ENCODE measurements around the gene SRD5A1.
A peak's percentile ranks its signal among the peaks of the same experiment; 100 is the strongest.

SRD5A1 gene

DNA sequence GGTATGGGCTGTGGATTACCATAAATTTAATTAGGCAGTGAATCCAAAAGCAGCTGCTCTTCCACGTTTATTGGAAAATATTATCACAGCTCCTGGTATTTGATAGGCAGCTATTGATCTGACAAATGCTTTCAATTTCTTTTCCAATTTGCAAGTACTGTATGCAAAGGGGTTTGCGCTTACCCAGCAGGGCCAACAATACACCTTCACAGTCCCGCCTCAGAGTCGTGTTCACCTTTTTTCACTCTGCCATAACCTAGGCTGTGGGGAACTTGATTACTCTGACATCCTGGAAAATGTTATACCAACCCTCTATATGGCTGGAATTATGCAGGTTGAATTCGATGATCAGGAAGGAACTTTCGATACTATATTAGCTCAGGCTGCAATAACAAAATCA lies 47.7 kb downstream of the SRD5A1 start:
- no peaks in the 10 kb centered on the region for H3K4me1 Mint-ChIP-seq
- DNase-seq (no peak), ATAC-seq (no peak)
- peaks cover 34% of the 10 kb centered on the region for H3K27me3 Mint-ChIP-seq
- H3K4me3 Mint-ChIP-seq: no peak overlapping the region
- H3K9me3 Mint-ChIP-seq: peaks cover 4 to 13% of the 10 kb centered on the region in 2 donors
- H3K27ac Mint-ChIP-seq: no peak overlapping the region

DNA sequence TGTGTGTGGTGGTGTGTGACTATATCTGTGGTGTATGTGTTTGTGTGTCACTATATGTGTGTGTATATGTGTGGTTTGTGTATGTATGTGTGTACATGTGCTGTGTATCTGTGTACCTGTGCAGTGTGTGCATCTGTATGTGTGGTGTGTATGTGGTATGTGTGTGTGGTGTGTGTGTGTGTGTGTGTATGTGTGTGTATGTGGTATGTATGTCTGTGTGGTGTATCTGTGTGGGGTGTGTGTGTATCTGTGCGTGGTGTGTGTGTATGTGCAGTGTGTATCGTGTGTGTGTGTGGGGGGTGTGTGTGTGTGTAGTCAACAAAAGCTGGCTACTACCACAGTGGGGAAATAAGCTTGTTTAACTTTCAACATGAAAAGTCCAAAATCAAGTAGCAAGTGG lies 48.4 kb downstream of the SRD5A1 start:
- H3K4me1 Mint-ChIP-seq: peaks cover 2% of the 10 kb centered on the region

DNA sequence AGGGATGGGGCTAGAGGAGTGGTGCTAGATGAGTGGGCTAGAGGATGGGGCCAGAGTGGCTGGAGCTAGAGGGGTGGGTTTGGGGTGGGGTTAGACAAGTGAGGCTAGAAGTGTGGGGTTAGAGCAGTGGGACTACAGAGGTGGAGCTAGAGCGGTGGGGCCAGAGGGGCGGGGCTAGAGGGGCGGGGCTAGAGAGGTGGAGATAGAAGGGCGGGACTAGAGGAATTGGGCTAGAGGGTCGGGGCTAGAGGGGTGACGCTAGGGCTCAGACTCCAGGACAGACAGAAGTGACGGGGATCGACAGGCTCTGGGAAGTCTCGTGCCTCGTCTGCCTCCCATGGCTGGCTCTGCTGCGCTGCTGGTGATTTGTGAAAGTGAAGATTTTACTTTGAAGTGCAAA lies 49.0 kb downstream of the SRD5A1 start:
- no peak for DNase-seq
- Mint-ChIP-seq H3K4me3 (no peak overlapping the region), H3K4me1 (peaks cover 6% of the 10 kb centered on the region), H3K9me3 (peaks cover 0 to 4% of the 10 kb centered on the region in 2 donors), H3K27ac (no peak overlapping the region), H3K27me3 (peaks cover 47% of the 10 kb centered on the region)
- no peak for ATAC-seq

More for the DNA sequence above, 48.4 kb downstream of the SRD5A1 start:
- ATAC-seq: no peak
- Mint-ChIP-seq H3K27me3 (peaks cover 42% of the 10 kb centered on the region), H3K9me3 (peaks cover 4 to 5% of the 10 kb centered on the region in 2 donors), H3K4me3 (no peak overlapping the region), H3K27ac (no peak overlapping the region)
- DNase-seq: no peak

DNA sequence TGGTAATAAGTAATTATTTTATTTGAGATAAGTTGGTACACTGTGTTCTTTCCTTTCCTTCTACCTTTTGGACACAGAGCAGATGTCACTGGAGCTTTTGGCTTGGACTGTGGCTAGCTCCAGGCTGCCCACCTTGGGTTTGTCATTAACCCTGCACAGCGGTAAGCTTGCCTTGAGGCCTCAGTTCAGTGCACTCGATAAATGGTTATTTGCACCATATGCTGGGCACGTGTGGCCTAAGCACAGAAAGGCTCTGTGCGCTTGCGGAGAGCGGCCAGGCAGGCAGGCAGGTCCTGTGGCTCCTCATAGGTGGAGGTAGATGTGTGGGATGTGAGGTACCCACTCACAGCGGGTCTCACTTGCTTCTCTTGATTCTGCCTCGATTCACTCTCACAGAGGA lies 50.0 kb downstream of the SRD5A1 start:
- Mint-ChIP-seq H3K4me1 (peaks cover 6% of the 10 kb centered on the region), H3K27me3 (peaks cover 57% of the 10 kb centered on the region), H3K9me3 (peaks cover 0 to 4% of the 10 kb centered on the region in 2 donors), H3K4me3 (no peak overlapping the region), H3K27ac (no peak overlapping the region)
- ATAC-seq: no peak
- no peak for DNase-seq

DNA sequence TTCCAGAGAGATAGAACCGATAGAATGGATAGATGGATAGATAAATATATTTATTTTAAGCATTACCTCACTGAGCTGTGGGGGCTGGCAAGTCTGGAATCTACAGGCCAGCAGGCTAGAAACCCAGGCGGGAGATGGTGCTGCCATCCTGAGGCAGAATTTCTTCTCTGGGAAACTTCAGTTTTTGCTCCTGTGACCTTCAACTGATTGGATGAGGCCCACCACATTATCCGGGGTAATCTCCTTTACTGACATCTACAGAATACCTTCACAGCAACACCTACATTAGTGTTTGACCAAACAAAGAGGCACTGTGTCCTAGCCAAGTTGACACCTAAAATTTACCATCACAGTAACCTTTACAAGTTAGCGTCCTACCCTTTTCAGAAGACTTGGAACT lies 50.8 kb downstream of the SRD5A1 start:
- Mint-ChIP-seq H3K27ac (no peak overlapping the region), H3K4me1 (peaks cover 6% of the 10 kb centered on the region), H3K27me3 (peaks cover 59% of the 10 kb centered on the region), H3K9me3 (peaks cover 0 to 4% of the 10 kb centered on the region in 2 donors), H3K4me3 (no peak overlapping the region)
- ATAC-seq (no peak), DNase-seq (no peak)

DNA sequence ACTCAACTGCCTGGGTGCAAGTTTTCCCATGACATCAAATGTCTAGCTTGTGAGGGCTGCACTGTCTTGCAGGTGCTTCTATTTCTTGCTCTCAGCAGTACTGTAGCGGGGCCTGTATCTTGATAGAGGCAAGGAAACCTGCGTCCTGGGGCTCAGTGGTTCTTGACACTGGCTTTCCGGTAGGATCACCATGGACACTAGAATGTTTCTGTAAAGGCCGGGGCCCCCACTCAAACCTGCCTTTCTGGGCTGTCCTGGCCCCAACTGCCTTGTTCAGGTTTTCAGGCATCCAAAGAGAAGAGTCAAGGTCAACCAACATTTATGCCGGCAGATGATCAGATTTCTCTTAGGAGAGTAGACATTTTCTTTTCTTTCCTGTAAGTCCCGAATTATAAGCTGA lies 53.3 kb downstream of the SRD5A1 start:
- DNase-seq: no peak
- Mint-ChIP-seq H3K27ac (no peak overlapping the region), H3K4me3 (peak overlapping the region in 1 of 2 donors; percentile 51), H3K4me1 (peaks cover 6% of the 10 kb centered on the region), H3K27me3 (peaks cover 64% of the 10 kb centered on the region), H3K9me3 (peaks cover 0 to 4% of the 10 kb centered on the region in 2 donors)
- no peak for ATAC-seq

DNA sequence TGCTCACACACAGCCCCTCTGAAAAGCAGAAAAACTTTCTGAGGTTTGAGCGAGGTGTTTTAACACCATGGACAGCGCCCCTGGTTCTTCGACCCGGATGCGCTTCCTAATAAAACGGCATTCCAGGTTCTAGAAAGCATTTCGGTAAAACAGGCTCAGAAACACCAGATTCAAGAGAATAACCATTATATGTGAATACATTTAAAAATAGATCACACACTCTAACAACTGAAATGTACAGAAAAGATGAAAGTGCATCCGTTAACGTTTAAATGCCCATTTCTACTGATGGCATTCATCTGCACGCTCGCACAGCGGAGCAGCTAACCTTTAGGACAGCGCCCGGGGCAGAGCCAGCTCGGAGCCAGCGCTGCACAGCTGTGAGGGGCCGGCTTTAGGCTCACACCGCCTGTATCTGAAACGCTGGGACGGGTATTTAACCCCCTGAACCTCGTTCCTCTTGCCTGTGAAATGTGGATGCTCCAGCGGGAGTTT lies 53.7 kb downstream of the SRD5A1 start:
- no peak overlapping the region for H3K27ac Mint-ChIP-seq
- peaks cover 6% of the 10 kb centered on the region for H3K4me1 Mint-ChIP-seq
- ATAC-seq (no peak), DNase-seq (no peak)
- peak overlapping the region in 1 of 2 donors; percentile 51 for H3K4me3 Mint-ChIP-seq
- no peaks in the 10 kb centered on the region for H3K9me3 Mint-ChIP-seq
- H3K27me3 Mint-ChIP-seq: peaks cover 59% of the 10 kb centered on the region

DNA sequence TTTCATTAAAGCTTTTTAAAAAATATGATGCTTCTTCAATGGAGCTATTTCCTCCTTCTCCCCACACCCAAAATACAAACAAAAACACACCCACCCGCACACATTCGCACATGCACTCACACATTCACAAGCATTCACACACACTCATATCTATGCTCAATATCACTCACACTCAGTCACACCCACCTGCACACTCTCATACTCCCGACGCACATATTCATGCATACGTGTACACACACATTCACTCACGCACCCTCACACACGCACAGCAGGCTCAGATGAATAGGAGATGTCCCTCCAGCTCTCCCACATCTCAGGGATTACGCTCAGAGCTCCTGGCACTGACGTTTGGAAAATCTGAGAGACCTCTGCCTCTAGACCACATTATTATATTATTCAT lies 54.3 kb downstream of the SRD5A1 start:
- H3K27ac Mint-ChIP-seq: no peak overlapping the region
- no peaks in the 10 kb centered on the region for H3K9me3 Mint-ChIP-seq
- peaks cover 54% of the 10 kb centered on the region for H3K27me3 Mint-ChIP-seq
- peaks cover 6% of the 10 kb centered on the region for H3K4me1 Mint-ChIP-seq
- no peak for ATAC-seq
- H3K4me3 Mint-ChIP-seq: no peak overlapping the region
- DNase-seq: no peak

DNA sequence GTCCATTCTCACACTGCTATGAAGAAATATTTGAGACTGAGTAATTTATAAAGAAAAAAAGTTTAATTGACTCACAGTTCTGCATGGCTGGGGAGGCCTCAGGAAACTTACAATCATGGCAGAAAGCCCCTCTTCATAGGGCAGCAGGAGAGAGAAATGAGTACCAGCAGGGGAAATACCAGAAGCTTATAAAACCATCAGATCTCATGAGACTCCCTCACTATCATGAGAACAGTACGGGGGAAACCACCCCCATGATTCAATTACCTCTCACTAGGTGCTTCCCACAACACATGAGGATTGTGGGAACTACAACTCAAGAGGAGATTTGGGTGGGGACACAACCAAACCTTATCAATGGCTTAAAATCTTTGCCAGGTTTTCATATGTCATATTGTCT lies 59.7 kb downstream of the SRD5A1 start:
- H3K27ac Mint-ChIP-seq: no peak overlapping the region
- H3K9me3 Mint-ChIP-seq: no peaks in the 10 kb centered on the region
- peaks cover 28% of the 10 kb centered on the region for H3K27me3 Mint-ChIP-seq
- H3K4me3 Mint-ChIP-seq: no peak overlapping the region
- ATAC-seq (peak; percentile 33), DNase-seq (no peak)
- no peaks in the 10 kb centered on the region for H3K4me1 Mint-ChIP-seq

DNA sequence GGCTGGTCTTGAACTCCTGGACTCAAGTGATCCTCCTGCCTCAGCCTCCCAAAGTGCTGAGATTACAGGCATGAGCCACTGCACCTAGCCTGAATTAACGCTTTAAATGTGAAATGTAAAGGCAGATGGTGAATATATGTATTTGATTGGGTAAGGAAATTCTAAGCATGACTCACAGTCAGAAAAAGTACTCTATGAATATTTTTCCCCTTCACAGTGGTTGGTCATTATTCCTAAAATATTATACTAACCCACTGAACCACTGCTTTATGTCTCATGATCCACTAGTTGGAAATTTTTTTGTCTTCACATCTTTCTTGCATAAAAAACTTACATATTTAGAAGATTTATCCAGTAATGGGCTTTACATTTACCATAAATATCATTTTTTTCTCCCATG lies 65.5 kb downstream of the SRD5A1 start:
- ATAC-seq (no peak), DNase-seq (no peak)
- Mint-ChIP-seq H3K4me1 (no peaks in the 10 kb centered on the region), H3K9me3 (no peaks in the 10 kb centered on the region), H3K27ac (no peak overlapping the region), H3K27me3 (peaks cover 45% of the 10 kb centered on the region), H3K4me3 (no peak overlapping the region)

DNA sequence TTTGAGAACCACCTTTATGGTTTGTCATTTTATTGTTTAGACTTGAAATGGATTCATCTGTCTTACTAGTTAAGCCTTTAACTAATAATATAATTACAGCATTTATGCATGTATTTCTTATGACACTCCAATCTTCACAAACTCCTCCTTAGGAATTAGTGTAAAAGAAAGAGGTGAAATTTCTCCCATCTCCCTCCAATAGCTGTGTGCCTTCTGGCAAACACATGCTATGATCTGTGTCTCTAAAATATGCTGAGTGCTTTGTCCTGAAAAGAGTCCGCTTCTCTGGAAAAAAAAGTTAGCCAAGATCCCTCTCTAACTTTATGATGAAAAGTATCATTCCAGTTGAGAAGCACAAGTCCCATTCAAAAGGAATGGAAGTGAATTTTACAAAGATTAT lies 66.1 kb downstream of the SRD5A1 start:
- ATAC-seq: no peak
- Mint-ChIP-seq H3K4me3 (no peak overlapping the region), H3K27ac (no peak overlapping the region), H3K9me3 (no peaks in the 10 kb centered on the region), H3K4me1 (no peaks in the 10 kb centered on the region), H3K27me3 (peaks cover 45% of the 10 kb centered on the region)
- no peak for DNase-seq

DNA sequence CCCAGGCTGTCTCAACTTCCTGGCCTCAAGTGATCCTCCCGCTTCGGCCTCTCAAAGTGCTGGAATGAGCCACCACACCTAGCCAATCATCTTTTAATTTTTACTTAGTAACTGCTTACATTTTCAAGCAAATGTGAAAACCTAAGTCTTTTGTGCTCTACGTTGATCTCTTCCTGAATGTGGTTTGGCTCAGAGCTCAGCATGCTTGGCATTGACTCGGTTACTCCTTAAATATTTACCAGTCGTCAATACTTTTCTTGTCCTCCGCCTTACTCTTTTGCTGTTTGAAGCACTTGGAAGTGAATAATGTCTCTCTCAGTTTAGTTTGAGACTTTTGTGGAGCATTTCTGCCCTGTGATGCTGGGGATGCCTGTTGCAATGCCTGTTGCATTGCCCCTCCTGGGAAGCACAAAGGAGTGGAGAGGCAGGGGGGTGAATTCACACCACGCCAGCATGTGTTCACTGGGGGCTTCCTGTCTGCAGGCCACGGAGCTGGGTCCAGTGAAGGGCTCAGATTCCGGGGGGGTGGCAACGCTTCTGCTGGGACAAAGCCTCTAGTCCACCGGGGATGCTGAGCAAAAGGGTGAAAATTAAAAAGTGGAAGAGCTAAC lies 66.9 kb downstream of the SRD5A1 start:
- DNase-seq (no peak), ATAC-seq (no peak)
- Mint-ChIP-seq H3K27ac (no peak overlapping the region), H3K4me1 (peaks cover 5% of the 10 kb centered on the region), H3K9me3 (no peaks in the 10 kb centered on the region), H3K4me3 (no peak overlapping the region), H3K27me3 (peaks cover 45% of the 10 kb centered on the region)

DNA sequence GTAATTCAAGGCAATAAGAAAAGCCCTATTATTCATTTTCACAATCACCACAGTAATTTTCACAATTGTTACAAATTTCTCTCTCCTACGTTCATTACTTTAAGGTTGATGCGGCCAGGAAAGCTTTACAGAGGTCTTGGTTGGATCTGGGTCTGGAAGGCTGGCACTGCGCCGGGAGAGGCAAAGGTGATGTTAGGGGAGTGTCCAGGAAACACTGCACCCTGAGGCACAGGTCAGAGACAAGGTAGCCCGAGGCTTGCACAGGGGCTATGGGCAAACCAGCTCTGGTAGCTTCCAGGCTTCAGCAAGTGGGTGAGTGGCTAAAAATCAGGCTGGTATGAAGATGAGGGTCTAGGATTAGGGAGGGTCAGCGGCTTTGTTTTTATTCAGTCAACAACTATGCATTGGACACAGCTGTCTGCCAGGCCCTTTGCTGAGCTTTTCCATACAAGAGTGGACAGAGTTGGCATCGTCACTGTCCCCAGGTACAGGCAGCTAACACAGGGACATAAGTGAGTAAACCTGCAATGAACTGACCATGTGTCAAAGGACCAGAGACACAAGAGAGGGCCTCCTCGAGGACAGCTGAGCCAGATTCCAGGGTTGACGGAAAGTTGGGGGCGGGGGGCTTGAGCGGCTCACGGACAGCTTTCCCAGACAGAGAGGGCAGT lies 67.6 kb downstream of the SRD5A1 start:
- DNase-seq: no peak
- ATAC-seq: no peak
- Mint-ChIP-seq H3K27me3 (peaks cover 45% of the 10 kb centered on the region), H3K9me3 (no peaks in the 10 kb centered on the region), H3K27ac (no peak overlapping the region), H3K4me1 (peaks cover 12% of the 10 kb centered on the region), H3K4me3 (no peak overlapping the region)

DNA sequence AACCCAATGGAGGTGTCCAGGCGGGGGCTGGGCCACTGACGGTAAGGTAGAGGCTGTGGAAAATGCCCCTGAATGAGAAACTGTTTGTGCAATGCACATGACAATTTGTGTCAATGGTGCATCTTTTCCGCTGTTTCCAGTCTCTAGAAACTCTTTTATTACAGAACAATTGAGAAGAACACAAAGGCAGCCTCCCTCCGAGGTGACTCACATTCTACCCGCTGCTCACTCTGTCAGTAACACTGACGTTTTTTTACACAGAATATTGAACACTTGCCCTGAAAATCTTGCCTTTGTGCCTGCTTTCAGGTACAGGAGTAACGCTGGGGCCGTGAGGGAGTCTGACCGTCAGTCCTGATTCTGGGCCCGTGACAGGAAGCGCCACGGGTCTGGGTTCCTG lies 68.3 kb downstream of the SRD5A1 start:
- Mint-ChIP-seq H3K27ac (no peak overlapping the region), H3K4me3 (no peak overlapping the region), H3K9me3 (no peaks in the 10 kb centered on the region), H3K4me1 (peaks cover 18% of the 10 kb centered on the region), H3K27me3 (peaks cover 43% of the 10 kb centered on the region)
- ATAC-seq (no peak), DNase-seq (no peak)

DNA sequence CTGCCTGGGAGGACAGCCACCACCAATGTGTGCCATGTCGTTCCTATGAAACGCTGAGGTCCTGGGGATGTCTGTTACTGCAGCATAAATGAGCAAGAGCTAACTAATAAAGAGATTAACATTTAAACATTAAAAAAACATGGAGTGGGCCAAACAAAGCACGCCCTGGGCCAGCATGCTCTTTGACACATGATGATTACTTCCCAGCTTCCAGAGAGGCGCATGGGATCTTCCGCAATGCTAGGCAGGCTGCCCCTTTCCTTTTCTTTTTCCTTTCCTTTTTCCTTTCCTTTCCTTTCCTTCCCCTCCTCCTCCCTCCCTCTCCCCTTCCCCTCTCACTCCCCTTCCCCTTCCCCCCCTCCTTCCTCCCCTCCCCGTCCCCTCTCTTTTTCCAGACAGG lies 69.4 kb downstream of the SRD5A1 start:
- ATAC-seq: no peak
- H3K9me3 Mint-ChIP-seq: no peaks in the 10 kb centered on the region
- no peak for DNase-seq
- H3K27me3 Mint-ChIP-seq: peaks cover 32% of the 10 kb centered on the region
- no peak overlapping the region for H3K27ac Mint-ChIP-seq
- H3K4me3 Mint-ChIP-seq: no peak overlapping the region
- peaks cover 20% of the 10 kb centered on the region for H3K4me1 Mint-ChIP-seq

DNA sequence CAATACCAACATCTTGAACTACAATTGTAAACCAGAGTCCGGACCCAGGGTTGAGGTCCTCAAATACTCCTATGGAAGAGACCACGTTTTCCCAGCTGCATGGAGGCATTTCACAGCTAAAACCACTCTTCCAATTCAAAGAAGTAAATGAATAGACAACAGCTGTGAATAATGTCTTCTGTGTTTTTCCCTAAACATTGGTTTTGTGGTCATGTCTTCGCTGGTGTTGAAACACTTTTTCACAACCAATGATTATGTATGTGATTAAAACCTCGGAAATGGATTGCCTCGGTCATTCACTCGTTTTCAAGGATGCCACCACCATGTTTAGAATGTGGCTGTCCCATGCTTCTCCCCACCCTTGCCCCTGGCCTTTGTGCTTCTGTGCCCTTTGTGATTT lies 70.6 kb downstream of the SRD5A1 start:
- ATAC-seq: no peak
- no peak overlapping the region for H3K4me3 Mint-ChIP-seq

More for the DNA sequence above, 70.6 kb downstream of the SRD5A1 start:
- no peaks in the 10 kb centered on the region for H3K9me3 Mint-ChIP-seq
- DNase-seq: no peak
- peaks cover 20% of the 10 kb centered on the region for H3K4me1 Mint-ChIP-seq
- H3K27me3 Mint-ChIP-seq: peaks cover 26% of the 10 kb centered on the region
- no peak overlapping the region for H3K27ac Mint-ChIP-seq

Measured in stimulated activated naive CD8-positive, alpha-beta T cell treated with anti-CD3 and anti-CD28 coated beads, Interleukin-15, amount 100 ng/mL, for 72 hours (primary cell).